Transverse colon (tissue), 4 donors: ENCODE results near the gene VAPA.

Source experiments
- CTCF ChIP-seq, 5 experiments: fragments of 200-600 bp in 3 of 5; fragments of 450-650 bp in 2 of 5; sonication (generic) in 3 of 5; IDR thresholded peaks; 1 replicate in 2 of 5; 2 replicates in 3 of 5; pipeline ENCODE4 v1.5.1; 2016 to 2017; ENCODE audit warnings: antibody characterized with exemption in 5 of 5, inconsistent platforms in 3 of 5, mild to moderate bottlenecking in 2 of 5, moderate library complexity in 1 of 5
- EP300 ChIP-seq: sonication (generic); formaldehyde crosslinking; IDR thresholded peaks from one replicate; pipeline ENCODE4 v1.6.1; 2017; ENCODE audit warnings: antibody characterized with exemption, low read depth
- POLR2A ChIP-seq: fragments of 450-650 bp; IDR thresholded peaks from one replicate; pipeline ENCODE4 v1.6.1; 2016; ENCODE audit warnings: antibody characterized with exemption, mild to moderate bottlenecking, moderate library complexity
- POLR2AphosphoS5 ChIP-seq, 3 donors: sonication (generic); formaldehyde crosslinking; IDR thresholded peaks; one replicate each; pipeline ENCODE4 v1.6.1; 2016; ENCODE audit warnings: antibody characterized with exemption in 3 of 3

- TF ChIP-seq CTCF (IDR thresholded peaks at IDR 0.05) (no peak), EP300 (no peak), POLR2AphosphoS5 (IDR thresholded peaks at IDR 0.05) (no peak), POLR2A (no peak)
Measured at GRCh38 chr18:9959564-9959963, 45.7 kb downstream of the VAPA start.
